HG02759 (cell line): ENCODE results near the gene RCOR1.

Experiments used
- ATAC-seq: cut with Tn5 transposase; IDR thresholded peaks from one replicate; pipeline ENCODE4 v1.9.1; 2021; ENCODE audit warnings: mild to moderate bottlenecking, moderate library complexity; ENCODE audit not compliant: unreplicated experiment

The RCOR1 gene

DNA sequence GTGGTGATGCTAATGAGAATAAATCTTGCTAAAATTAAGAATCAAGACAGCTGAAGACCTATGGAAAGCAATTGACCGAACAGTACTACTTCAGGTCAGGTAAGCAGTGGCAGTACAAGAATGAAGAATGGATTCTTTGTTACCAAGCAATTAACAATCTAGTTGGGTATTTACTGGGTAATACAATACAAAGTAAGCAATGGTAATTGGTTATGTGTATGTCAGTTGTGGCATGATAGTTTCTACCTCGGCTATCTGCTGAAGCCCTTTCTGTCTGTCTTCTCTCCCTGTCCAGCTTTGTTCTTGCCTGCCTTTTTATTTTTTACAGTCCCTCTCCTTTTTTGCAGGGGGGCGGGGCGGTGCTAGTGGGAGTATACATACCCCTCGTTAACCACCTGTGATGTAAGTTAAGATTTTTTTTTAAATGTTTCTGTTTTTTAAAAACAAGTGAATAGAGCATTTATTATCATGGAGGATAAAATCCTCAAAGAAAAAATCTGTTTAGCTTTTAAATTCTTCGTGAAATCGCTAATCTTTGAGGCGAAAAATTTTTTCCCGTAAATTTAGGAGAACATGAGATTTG lies 75.9 kb downstream of the RCOR1 start:
- ATAC-seq, result no peak

DNA sequence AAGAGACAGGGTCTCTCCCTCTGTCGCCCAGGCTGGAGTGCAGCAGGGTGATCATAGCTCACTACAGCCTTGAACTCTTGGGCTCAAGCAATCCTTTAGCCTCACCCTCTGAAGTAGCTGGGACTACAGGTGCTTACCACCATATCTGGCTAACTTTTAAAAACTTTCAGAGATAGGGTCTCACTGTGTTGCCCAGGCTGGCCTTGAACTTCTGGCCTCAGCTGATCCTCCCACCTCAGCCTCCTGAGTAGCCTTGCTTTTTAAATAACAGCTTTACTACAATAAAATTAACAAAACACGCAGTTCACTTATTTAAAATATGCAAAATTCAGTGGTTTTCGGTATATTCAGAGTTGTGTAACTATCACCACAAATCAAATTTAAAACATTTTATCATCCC lies 79.0 kb downstream of the RCOR1 start:
- ATAC-seq, result no peak

DNA sequence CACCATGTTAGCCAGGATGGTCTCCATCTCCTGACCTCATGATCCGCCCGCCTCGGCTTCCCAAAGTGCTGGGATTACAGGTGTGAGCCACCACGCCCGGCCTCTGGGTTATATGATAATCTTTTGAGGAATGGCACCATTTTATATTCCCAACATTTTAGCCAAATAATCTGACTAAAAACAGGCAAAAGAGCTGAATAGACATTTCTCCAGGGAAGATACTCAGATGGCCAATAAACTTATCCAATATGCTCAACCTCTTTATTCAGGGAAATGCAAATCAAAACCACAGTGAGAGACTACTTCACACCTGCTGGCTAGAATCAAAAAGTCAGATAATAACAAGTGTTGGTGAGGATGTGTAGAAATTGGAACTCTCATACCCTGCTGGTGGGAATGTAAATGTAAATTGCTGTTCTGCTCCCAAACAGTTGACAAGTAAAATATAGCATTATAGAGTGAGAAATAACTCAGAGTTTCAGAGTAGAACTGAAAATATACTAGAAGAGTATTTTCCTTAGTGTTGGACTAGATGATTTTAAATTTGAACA lies 80.0 kb downstream of the RCOR1 start:
- ATAC-seq, result no peak

DNA sequence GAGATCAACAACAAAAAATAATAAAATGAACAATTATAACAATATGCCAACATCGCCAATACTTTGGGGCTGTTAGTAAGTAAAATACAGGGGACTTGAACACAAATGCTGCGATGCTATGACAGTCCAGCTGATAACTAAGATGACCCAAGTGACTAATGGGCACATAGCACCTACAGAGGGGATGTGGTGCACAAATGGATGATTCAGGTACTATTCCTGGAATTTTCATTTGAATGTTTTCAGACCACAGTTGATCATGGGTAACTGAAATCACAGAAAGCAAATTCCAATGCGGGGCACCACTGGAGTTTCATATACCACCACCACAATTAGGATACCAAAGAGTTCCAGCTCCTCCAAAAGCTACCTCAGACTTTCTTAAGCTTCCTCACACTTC lies 82.9 kb downstream of the RCOR1 start:
- no peak for ATAC-seq

DNA sequence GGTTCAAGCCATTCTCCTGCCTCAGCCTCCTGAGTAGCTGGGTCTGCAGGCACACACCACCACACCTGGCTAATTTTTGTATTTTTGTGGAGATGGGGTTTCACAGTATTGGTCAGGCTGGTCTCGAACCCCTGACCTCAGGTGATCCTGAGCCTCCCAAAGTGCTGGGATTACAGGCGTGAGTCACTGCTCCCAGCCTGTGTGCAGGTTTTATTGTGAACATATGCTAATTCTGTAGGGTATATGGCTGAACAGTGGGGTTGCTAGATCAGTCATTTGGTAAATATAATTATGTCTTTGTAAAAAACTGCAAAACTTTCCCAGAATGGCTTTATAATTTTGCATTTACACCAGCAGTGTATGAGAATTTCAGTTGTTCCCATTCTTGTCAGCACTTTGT lies 85.9 kb downstream of the RCOR1 start:
- ATAC-seq, result no peak

DNA sequence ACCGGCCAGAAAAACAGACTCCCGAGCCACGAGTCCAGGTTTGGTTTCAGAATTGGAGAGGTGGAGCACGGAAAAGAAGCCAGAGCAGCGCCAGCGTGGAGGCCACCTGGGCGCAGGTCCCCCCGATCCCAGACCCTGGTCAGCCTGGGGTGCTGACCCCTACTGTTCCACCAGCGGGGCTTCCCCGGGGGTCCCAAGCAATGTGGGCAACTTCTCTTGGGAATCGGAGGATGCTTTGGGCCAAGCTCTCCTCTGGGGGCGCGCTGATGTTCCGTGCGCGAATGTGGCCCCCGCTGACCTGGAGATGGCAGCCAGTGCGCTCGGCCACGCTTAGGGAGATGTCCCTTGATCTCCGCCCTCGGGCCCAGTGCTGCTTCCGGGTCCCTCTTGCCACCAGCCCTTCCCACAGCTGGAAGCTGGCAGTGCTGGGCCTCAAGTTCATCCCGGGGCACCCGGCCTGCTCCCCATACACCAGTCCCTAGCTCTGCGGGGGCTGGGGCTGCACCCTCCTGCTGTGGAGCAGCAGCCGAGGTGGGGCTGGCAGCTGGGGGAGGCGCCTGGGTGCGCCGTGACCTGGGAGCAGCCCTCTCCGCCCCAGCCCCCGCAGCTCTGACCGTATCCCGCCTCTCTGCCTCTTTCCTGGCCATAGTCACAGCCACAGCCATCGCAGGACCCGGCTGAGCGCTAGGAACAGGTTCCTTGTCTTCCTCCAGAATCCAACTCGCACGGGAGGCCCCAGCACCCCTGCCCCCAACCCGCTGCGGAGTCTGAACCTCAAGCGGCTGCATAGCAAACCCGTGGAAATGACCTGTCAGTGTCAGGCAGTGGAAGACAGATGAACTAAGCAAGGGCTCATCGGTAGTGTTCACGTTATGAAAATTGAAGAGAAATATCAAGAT lies 91.2 kb downstream of the RCOR1 start:
- no peak for ATAC-seq

DNA sequence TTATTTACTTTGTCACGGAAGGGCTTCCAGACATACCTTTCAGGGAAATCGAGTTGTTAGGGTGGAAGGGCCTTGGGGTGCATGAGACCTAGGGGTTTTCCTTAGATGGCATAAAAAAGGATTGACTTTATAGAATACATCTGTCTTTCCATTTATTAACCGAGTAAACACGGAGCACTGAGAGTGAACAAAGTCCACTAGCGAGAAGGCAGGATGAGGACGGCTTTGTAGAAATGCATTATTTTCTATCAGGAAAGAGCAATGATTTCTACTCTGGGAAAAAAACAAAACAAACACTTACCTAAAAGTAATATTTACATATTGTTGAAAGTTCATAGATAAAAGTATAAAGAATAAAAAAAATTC lies 91.8 kb downstream of the RCOR1 start:
- ATAC-seq, result no peak

DNA sequence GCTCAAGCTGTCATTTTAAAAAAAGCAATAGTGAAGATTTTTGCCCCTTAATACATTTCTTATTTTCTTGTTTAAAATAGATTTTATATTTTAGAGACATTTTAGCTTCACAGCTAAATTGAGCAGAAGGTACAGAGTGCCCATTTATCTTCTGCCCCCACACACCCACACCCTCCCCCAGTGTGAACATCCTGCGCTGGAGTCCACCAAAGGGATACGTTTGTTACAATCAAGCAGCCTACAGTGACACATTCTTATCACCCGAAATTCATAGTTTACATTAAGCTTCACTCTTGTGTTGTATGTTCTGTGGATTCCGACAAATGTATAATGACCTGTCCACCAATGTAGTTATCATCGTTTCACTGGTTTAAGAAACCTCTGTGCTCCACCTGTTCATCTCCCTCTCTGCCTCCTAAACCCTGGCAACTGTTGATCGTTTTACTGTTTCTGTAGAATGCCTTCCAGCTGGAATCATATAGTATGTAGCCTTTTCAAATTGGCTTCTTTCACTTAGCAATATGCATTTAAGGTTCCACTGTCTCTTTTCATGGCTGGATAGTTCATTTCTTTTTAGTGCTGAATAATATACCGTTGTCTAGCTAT lies 93.8 kb downstream of the RCOR1 start:
- ATAC-seq, result no peak

DNA sequence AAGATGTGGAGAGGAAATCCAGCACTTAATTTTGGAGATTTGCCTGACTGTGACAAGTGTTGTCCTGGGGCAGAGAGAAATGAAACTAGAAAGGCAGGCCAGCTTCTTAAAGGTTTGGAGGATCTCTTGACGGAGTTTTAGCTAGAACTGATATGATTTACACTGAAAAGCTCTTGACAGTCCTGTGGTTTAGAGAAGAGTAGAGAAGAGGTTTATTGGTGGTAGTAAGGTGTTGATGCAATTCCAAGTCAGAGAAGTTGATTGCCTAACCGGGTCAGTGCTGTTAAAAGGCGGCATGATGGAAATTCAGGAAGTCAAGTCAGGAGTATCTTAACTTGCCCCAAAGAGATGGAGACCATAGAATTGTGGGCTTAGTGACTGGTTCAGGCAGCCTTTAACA lies 95.8 kb downstream of the RCOR1 start:
- ATAC-seq, result no peak

DNA sequence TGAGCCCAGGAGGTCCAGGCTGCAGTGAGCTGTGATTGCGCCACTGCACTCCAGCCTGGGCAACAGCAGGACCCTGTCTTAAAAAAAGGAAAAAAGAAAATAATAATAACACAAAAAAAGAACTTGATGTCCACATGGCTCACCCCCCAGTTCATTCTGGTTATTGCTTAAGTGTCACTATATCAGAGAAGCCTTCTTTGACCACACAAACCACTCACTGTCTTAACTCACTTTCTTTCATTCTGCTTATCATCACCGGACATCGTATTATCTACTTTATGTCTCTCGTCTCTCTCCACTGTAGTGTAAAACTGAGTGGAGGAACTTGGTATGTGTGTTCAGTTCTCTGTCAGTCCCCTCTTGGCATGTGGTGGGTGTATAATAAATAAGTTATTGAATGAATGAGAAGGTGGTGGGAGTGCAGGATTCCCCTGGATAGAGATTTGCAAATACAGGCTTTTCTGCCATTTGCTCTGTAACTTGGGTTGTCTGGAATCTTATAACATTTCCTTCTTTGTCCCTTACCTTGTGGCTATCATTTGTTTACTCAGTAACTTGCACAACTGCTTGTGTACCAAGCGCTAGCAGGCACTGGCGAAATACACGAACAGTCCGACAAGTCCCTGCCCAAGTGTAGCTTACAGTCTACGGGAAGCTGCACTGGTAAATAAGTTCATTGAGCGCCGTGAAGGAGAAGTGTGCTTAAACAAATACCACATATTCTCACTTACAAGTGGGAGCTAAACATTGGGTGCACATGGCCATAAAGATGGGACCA lies 98.2 kb downstream of the RCOR1 start:
- no peak for ATAC-seq

DNA sequence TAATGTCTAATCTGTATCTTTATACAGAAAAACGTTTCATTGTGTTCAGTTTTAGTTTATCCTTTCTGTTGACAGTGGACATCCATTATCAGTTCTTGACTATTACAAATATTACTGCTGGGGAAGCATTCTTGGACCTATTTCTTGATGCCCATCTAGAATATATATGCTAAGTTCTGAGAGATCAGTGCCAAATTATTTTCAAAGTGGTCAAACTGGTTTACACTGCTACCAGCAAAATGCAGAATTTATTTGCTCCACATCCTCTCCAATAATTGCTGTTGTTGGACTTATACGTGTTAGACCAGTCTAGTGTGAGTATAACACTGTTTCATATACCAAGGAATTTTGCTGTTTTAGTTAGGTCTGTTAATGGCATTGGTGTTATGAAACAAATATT lies 99.3 kb downstream of the RCOR1 start:
- no peak for ATAC-seq

DNA sequence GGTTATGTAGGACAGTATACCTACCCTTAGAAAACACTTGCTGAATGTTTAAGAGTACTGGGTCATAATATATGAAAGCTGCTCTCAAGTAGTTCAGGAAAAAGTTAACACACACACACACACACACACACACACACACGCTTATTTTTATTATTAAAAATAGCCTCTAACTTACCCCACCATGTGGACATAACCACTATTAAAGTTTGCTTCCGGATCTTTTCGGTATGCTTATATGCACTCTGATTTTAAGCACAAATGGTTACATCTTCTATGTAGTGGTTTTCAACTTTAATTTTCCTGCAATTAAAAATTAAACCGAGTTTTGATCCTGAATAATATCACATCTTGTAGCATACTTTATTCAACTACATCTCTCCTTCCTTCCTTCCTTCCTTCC lies 99.9 kb downstream of the RCOR1 start:
- no peak for ATAC-seq

DNA sequence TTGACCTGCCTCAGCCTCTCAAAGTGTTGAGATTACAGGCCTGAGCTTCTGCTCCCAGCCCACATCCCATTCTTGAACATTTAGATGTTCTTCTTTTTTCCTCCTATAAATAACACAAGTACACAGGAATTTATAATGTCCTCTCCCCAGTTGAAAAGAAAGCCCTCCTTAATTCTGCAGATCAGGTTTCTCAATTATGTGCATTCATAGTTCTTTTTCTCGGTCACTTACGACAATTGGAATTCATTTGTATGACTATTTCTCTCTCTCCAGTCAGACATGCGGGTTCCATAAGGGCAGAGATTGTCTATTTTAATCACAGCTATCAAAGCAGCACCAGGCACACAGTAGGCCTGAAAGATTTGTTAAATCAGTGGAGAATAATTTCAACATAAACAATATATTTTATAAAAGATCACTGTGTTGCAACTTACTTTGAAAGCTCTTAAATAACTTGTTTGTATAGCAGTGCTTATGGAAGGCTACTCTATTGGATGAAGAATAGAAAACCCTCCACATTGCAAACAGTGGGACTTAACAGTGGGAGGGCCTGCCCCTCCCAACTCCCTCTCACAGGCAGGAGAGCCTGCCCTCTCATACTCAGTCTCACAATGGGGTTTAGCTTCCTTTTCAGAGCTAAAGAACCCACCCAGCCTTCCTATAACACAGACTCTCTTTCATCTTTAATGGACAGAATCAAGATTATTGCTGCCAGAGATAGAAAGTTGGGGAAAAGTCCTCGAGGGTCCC lies 100.7 kb downstream of the RCOR1 start:
- no peak for ATAC-seq

DNA sequence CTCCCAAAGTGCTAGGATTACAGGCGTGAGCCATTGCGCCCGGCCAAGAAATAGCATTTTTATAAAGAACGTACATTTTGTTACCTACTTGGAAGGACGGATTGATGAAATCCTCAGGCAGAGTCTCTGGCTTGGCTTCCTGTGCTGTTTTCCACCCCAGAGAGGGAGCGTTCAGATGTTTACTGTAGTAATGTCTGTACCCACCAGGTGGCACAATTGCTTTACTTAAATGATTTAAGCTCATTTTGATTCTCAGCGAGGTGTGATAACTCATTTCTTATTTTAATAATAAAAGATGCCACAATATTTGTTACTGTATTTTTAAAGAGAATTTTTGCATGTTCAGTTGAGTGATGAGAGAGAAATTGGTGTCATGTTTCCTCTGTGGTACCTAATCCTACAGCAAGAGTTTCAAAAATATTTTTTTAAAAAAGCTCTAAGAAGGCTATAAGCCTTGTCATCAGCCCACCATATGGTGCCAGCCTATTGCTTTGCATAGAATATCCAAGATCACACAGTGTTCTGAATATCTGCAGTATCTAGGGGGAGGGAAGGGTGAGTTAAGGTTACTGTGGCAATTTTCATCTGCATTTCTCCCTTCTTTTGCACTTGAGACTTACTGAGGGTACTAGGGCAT lies 102.2 kb downstream of the RCOR1 start:
- ATAC-seq, result no peak

DNA sequence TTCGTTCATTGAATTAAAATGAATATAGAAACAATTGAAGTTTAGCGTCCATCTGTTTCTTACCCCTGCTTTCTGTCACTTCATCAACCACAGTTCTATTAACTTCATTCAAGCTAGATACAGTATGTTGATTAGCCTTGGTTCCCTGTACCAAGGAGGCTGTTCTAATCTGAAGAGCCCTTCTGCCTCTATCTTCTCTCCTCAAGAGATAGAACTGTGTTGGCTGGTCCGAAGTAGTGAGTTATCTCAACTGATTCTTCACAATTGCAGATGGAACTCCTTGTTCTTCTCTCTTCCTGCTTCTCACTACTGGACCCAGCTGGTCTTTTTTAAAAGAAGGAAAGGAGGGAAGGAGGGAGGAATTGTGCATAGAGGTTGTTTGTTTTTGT lies 102.7 kb downstream of the RCOR1 start:
- no peak for ATAC-seq

DNA sequence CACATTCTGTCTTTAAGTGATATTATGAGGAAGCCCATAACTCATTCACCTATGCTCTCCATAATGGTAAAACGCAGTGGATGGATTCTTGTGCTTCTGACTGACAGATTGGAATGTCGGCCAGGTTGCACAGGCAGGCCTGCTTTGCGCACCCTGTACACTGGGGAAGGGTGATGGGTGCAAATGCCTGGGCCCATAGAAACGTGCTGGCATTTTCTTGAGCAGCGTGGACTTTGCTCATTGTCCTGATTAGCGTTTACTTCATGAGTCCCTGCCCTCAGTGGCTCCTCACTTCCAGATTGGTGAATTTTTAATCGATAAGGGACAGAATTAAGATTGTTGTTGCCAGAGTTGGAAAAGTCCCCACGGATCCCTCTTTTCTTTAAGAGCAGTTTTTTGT lies 103.9 kb downstream of the RCOR1 start:
- no peak for ATAC-seq

DNA sequence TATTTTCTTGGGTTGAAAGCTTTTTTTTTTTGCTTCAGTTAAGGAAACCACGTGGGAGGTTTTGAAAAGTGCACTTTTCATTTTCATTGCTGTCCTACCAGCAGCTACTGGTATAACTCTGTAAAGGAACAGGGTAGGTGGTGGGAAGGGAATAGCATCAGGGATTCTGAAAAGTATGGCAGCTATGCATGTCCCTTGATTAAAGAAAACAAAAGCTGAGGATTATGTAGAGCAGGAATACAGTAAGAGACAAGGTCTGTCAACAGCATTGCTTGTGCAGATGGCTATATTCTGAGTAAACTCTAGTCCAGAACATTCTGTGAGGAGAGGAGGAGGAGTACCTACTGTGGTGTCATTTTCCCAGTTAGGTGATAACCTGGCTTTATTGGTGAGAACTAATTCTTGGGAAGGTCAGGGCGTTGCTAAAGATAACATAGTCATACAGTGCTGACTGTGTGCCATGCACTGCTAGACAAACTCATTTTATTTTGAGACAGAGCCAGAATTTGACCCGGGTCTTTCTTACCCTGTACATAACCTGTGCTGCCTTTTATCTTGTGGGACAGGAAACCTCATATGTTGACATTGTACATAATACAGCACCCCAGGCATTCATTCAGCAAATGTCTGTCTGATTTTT lies 104.5 kb downstream of the RCOR1 start:
- no peak for ATAC-seq

DNA sequence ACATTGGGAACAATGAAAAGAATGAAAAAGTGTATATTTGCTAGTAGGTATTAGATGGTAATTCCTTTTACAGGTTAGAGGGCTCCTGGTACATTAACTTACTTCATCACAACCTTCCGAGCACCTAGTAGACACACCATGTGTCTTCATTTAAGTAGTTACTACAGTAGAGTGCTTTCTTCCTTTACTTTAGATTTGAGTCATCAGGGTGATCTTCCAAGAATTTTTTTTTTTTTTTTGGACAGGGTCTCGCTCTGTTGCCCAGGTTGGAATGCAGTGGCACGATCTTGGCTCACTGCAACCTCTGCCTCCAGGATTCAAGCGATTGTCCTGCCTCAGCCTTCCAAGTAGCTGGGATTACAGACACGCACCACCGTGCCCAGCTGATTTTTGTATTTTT lies 105.1 kb downstream of the RCOR1 start:
- ATAC-seq, result no peak

DNA sequence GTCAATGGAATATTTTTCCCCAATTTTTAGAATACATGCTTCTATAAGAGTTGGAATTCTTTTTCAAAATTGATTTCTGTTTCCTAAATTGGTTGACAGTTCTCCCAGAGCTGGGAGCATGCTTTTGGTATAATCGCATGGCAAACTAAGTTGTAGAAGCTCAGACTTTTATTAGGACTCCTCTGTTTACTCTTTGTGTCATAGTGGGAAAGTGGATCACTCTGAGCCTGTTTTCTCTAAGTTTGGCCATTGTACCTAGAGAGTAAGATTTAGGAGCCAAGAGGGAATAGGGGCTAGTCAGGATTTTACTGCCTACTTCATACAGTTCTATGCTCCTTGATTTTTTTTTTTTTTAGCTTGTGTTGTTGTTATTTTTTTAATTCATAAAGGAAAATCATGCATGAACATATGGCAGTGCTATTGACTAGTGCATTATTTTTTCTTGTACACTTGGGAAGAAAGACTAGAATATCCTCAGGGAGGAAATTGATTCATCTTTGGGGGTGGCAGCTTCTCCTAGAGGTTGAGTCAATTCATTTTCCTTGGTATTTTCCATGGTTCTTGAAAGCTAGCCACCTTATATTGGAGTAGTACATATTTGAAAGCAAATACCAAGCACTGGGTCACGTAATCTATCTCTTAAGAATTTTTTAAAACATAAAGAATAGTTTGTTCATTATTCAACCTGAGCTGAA lies 107.1 kb downstream of the RCOR1 start:
- no peak for ATAC-seq
